Smooth muscle cell of the umbilical artery (primary cell): Measurements from ENCODE around the gene GTF2H4. TPM values are rescaled to one million over a fixed set of nuclear protein-coding genes. Genes with fewer than 3 reads are reported as not detected.

ENCODE experiments used
- total RNA-seq: library from RNA; depleted of rRNA; stranded (reverse); fragments of >200 nt; gene quantifications from 2 replicates; pipeline ENCODE4 v1.2.3, GENCODE V29; 2014

The GTF2H4 gene
- 12.5 and 16.1 TPM in 2 replicates for total RNA-seq

DNA sequence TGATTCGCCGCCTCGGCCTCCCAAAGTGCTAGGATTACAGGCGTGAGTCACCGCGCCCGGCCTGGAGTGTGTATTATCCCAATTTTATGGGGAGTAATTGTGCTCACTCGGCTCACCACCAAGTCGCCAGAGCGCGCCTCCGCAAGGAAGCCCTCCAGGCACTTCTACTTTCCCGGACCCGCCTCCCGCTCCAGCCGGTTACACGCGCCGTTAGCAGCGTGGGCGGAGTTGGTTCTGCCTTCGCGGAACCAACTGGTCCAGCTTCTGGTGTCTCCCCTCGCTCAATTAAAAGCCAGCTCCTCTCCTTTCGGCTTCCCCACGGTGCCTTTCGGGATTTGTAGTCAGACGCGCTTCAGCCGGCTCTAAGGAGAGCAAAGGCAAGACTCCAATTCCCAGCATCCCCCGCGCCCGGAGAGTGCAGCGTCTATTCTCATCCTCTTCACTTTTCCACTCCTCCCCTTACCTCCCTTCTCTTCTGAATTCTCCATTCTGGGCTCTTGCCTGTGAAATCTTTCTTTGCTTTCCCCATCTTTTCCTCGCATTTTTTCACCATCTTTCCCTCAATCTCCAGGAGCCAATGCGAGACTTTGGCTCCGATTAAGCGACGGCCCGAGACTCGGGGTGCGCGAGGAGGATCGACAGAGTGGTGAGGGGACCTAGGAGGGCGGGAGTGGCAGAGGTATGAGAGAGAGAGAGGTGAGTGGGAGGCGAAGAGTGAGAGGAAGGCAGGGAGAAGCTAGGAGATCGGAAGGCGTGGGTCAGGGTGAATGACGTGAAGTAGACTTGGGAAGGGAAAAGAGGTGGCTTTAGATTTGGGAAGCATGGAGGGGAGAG lies at the start of gene GTF2H4:
Gene GTF2H4, plus strand, starts transcription at position 450 of the 834 bp plus-strand sequence.

DNA sequence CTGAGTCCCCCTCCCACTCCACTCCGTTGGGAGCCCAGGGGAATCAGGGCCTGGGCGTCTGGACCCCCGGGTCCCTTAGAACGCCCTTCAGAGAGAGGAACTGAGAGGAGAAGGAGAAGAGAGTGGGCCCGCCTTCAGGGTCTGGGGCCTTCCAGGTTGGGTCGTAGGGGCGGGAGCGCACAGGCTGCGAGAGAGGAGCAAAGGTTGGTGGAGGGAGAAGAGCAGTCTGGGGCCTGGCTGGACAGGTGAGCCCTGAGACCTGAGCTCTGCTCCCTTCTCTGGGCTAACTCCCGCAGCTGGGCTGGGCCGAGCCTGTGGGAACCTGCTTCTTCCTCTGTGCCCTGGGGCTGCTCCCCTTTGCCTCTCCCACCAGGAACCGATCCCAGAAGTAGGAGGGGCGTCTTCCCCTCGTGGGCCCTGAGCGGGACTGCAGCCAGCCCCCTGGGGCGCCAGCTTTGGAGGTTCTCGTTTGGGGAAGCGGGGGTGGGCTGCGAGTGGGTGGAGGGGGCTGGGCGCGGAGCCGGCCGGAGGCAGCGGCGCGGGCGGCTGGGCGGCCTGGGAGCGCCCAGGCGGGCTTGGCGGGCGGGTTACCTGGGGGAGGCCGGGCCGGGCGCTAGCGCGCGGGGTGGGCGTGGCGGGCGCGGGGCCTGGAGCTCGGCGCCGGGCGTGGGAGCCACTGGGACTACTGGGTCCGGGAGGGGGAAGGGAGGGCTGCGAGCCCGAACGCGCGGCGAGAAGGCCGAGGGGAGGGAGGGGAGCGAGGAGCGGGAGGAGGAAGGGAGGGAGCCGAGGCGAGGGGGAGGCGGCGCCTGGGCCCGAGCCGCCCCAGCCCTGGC lies 24.1 kb upstream of the GTF2H4 start, which contains the start of gene DDR1:
Gene DDR1, plus strand, starts transcription at position 835 of the 836 bp plus-strand sequence. CDS start 4,211 bp downstream, outside the sequence.

DNA sequence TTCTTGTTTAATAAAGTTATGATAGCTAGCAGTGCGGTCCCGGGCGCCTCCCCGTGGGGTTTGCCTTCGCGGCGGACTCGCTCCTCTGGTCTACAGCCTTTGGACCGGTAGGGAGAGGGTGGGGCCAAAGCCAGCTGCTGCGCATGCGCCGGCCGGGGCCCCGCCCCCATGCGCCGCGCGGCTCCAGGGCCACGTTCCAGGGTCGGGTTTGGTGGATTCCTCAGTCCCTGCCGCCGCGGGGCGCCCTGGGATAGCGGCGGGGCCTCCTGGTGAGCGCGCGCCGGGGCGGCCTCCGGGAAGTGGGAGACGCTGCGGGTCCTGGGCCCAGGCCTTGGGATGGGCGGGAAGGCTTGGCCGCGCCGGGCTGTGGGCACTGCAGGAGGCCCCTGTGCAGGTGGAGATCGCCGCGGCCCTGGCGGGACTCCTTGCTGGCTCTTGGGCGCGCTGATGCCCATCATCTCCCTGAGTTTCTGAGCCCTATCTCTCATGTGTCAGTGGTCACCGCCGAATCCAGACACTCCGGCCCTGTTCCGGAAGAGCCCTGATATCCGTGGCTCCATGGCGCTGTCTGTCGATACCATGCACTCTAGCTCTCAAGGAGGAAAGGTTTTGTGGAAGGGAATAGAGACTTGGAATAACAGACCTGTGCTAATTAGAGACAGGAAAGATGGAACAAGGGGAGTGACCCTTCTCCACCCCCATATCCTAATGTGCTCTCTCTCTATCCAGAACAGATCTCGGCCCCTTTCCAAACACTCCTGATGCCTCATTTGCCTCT lies 6.3 kb downstream of the GTF2H4 start, which contains the start of gene VARS2:
Gene VARS2, plus strand, starts transcription at position 163 of the 778 bp plus-strand sequence. Its CDS starts 599 bp downstream, at position 762.

DNA sequence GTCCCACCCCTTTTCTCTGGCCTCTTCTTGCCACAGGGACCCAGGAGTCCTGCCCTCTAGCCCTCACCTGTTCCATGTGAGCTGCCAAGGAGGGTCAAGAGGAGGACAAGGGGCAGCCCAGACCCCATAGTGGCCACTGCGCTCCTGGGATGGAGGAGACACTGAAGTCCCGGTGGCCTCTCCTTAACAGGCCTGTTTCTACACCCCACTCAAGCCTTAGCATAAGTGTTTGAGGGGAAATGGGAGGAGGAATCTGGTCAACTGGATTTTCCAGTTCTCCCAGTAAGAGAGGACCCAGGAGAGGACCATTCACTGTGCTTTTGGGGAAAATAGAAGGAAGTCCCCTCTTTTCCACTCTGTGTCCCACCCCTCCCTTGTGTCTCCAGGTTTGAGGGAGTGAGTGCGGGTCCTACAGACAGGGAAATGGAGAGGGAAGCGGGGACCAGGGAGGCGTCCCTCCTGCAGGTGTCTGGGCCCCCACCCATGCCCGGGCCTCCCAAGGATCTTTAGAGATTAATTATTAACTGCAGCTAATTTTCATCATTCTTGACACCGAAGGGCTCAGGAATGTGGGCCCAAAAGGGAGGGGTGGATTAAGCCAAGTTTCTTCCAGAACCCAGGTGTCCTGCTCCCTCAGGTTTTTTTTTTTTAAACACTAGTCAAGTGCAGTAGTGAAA lies 24.1 kb downstream of the GTF2H4 start, which contains the start of gene SFTA2:
Gene SFTA2, minus strand, starts transcription at position 202 of the 677 bp plus-strand sequence. Its CDS starts 74 bp downstream, at position 128.

DNA sequence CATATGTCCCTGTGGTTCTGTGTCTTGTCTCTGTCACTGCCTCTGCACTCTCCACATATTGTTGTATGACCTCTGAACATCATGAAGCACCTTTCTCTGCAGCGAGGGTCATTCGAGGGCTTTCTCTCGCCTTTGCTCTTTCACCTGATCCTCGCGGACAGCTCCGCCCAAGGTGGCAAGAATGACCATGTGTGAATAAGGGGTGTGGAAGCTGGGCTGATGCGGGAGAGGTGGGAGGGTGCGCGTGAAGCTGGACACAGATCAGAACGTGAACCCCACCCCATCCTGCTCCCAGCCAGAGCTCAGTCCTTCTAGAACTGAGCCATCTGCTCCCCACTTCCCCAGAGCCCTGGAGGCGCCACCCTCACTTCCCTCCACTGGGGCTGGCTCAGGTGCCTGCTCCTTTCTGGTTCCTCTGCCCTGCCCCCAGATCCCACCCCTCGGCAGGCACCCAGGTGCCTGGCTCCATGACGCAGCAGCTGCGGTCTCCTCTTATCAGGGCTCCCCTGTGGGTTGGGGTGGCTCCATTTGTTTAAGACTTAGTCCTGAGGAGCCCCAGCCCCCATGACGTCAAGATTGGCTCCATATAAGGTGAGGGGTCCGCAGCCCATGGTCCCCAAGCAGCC lies 32.5 kb downstream of the GTF2H4 start, which contains the start of gene MUCL3:
Gene MUCL3, plus strand, starts transcription at position 613 of the 626 bp plus-strand sequence. CDS start 27 bp downstream, outside the sequence.

Other genes starting within 250 kb of the GTF2H4 start
- gene DHX16, start 235.2 kb upstream of the GTF2H4 start, total RNA-seq: 33.6 and 37.8 TPM in 2 replicates
- 32.1 and 71.9 TPM in 2 replicates for gene PPP1R18, start 221.6 kb upstream of the GTF2H4 start, total RNA-seq
- 0.59 and 2.2 TPM in 2 replicates for gene NRM, start 217.2 kb upstream of the GTF2H4 start, total RNA-seq
- 4.5 and 13.2 TPM in 2 replicates for gene MDC1, start 190.9 kb upstream of the GTF2H4 start, total RNA-seq
- 252 and 681 TPM in 2 replicates for gene TUBB, start 187.9 kb upstream of the GTF2H4 start, total RNA-seq
- 72.2 and 90.1 TPM in 2 replicates for gene FLOT1, start 165.5 kb upstream of the GTF2H4 start, total RNA-seq
- gene IER3, start 163.7 kb upstream of the GTF2H4 start, total RNA-seq: 95.7 and 164 TPM in 2 replicates
- gene DDR1, start 23.7 kb upstream of the GTF2H4 start, total RNA-seq: 30.9 and 56.6 TPM in 2 replicates
- gene VARS2, start 6.0 kb downstream of the GTF2H4 start, total RNA-seq: 11.6 and 26.8 TPM in 2 replicates
- gene SFTA2, start 24.0 kb downstream of the GTF2H4 start, total RNA-seq: not detected in 2 replicates
- not detected in 2 replicates for gene MUCL3, start 32.8 kb downstream of the GTF2H4 start, total RNA-seq
- not detected in 2 replicates for gene MUC21, start 75.5 kb downstream of the GTF2H4 start, total RNA-seq
- gene MUC22, start 102.3 kb downstream of the GTF2H4 start, total RNA-seq: not detected in 2 replicates
- not detected in 2 replicates for gene C6orf15, start 204.4 kb downstream of the GTF2H4 start, total RNA-seq
- gene PSORS1C1, start 206.6 kb downstream of the GTF2H4 start, total RNA-seq: 0.89 and 1.6 TPM in 2 replicates
- gene CDSN, start 212.2 kb downstream of the GTF2H4 start, total RNA-seq: not detected in 2 replicates
- not detected in 2 replicates for gene PSORS1C2, start 230.9 kb downstream of the GTF2H4 start, total RNA-seq
- 9.9 and 11.3 TPM in 2 replicates for gene CCHCR1, start 249.6 kb downstream of the GTF2H4 start, total RNA-seq